ENCODE measurements around the gene IFNA7. TPM values are rescaled to one million over a fixed set of nuclear protein-coding genes. Genes with fewer than 3 reads are reported as not detected.
A peak's percentile ranks its signal among the peaks of the same experiment; 100 is the strongest.
"Not testable (repeated sequence)": the region's sequence is repeated elsewhere in the genome, so short reads cannot be mapped to it uniquely, and the experiment has no call there.

IFNA7 gene
- total RNA-seq, 1 donor from 2014 or later, result not detected

DNA sequence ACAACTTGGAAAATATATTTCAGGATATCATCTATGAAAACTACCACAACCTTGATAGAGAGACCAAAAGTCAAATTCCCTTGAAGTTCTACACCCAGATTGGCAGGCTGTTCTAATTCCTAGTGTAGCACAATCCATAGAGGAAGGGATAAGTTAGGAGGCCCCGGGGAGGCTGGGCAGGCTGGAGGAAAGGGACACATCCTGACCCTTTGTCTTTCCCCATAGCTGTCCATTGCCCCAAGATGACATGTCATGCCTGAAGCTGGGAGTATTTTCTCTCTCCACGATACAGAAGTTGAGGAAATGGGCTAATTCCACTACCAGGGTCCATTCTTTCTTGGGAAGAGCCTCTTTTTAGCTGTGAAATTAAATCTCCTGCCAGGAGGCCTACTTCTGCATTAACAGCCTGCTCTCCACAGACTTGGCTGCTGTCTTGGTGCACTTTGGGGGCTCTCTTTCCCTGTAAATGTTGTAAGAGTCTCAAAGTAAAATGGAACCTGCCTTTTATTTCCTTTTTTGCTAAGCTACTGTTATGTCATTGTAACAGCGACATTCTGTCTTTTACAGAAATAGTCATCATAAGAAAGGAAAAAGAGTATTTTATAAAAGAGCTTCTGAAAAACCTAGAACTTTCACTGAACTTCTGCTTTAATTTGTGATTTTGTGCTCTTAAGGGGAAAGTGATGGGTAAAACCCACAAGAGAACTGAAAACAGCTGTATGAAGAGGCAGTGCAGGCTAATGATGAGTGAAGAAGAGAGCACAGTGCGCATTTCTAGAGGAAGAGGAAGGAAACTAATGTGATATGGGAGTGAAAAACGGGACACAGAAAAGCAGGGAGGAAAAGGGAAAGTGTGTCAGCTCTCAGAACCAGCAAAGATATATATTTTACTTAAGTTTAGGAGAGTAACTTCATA is 11.7 kb upstream of the IFNA7 start:
- not testable (repeated sequence) for DNase-seq (ENCODE audit: low spot score); H3K4me1 Mint-ChIP-seq (ENCODE audit: low read depth); H3K9me3 Mint-ChIP-seq (ENCODE audit: low read depth); H3K36me3 Mint-ChIP-seq (ENCODE audit: low read depth); H3K27ac Mint-ChIP-seq (ENCODE audit: unreplicated experiment); H3K4me3 Mint-ChIP-seq (ENCODE audit: unreplicated experiment)
- TF ChIP-seq, protein P1, sequence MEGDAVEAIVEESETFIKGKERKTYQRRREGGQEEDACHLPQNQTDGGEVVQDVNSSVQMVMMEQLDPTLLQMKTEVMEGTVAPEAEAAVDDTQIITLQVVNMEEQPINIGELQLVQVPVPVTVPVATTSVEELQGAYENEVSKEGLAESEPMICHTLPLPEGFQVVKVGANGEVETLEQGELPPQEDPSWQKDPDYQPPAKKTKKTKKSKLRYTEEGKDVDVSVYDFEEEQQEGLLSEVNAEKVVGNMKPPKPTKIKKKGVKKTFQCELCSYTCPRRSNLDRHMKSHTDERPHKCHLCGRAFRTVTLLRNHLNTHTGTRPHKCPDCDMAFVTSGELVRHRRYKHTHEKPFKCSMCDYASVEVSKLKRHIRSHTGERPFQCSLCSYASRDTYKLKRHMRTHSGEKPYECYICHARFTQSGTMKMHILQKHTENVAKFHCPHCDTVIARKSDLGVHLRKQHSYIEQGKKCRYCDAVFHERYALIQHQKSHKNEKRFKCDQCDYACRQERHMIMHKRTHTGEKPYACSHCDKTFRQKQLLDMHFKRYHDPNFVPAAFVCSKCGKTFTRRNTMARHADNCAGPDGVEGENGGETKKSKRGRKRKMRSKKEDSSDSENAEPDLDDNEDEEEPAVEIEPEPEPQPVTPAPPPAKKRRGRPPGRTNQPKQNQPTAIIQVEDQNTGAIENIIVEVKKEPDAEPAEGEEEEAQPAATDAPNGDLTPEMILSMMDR (IDR thresholded peaks at IDR 0.05), result peak; percentile 53
- H3K27me3 Mint-ChIP-seq (ENCODE audit: low read depth), result peaks cover 35% of the 10 kb centered on the region

DNA sequence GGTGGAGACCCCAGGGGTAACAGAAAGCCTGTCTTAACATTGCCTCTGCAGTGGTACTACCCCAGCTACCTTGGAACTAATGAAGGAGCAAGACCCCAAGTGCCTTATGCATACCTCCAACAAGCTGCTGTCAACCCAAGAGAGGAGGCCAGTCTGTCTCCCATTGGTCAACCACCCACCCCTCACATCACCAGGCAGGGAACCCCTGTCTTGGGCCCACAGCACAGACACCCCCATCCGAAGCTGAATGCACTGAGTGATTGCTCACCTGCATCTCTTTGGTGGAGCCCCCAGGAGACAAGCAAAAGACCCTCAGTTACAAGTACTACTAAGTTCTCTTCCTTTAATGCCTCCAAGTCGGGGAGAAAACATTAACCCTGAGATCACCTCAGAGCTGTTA is 10.2 kb upstream of the IFNA7 start:
- not testable (repeated sequence) for H3K9me3 Mint-ChIP-seq (ENCODE audit: low read depth); DNase-seq (ENCODE audit: low spot score); H3K36me3 Mint-ChIP-seq (ENCODE audit: low read depth); H3K4me3 Mint-ChIP-seq (ENCODE audit: unreplicated experiment); H3K4me1 Mint-ChIP-seq (ENCODE audit: low read depth); H3K27ac Mint-ChIP-seq (ENCODE audit: unreplicated experiment)
- H3K27me3 Mint-ChIP-seq (ENCODE audit: low read depth), result peaks cover 32% of the 10 kb centered on the region

DNA sequence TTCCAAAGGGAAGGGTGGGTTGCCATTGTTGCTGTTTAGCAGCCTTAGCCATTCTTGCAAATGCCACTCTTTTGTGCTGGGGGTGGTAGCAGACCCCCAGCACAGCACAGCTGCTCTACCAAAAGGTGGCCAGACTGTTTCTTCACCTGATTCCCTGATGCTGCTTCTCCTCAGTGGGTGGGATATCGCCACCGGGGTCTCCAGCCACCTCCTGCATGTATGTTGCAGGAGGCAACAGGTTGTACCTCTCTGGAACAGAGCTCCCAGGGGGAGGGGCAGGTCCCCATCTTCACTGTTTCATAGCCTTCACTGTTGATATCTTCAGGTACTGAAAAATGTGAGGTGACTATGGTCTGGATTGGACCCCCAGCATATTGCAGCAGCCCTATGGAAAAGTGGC is 8.8 kb upstream of the IFNA7 start:
- H3K9me3 Mint-ChIP-seq (ENCODE audit: low read depth); H3K4me3 Mint-ChIP-seq (ENCODE audit: unreplicated experiment); H3K27ac Mint-ChIP-seq (ENCODE audit: unreplicated experiment); H3K4me1 Mint-ChIP-seq (ENCODE audit: low read depth); H3K36me3 Mint-ChIP-seq (ENCODE audit: low read depth): not testable (repeated sequence)
- DNase-seq (ENCODE audit: low spot score), result peak; percentile 64
- H3K27me3 Mint-ChIP-seq (ENCODE audit: low read depth), result peaks cover 33% of the 10 kb centered on the region

DNA sequence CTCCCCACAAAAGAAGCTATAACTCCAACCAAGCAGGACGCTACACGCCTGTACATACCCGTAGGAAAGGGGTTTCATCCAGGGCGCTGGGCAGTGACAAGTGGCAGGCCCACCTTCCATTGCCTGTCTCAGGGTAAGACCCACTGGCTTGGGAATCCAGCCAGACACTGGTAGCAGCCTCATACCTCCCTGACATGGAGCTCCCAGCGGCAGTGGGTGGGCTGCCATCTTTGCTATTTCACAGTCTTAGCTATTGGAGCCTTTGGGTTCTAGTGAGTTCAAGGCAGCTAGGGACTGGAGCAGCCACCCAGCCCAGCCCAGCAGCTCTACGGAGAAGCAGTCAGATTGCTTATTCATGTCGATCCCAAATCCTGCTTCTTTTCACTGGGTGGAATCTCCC is 8.3 kb upstream of the IFNA7 start:
- DNase-seq (ENCODE audit: low spot score), result peak; percentile 40
- H3K36me3 Mint-ChIP-seq (ENCODE audit: low read depth), result no peaks in the 10 kb centered on the region
- no peaks in the 10 kb centered on the region for H3K9me3 Mint-ChIP-seq (ENCODE audit: low read depth)
- peaks cover 32% of the 10 kb centered on the region for H3K27me3 Mint-ChIP-seq (ENCODE audit: low read depth)
- H3K27ac Mint-ChIP-seq (ENCODE audit: unreplicated experiment), result no peak overlapping the region
- H3K4me3 Mint-ChIP-seq (ENCODE audit: unreplicated experiment), result no peak overlapping the region
- TF ChIP-seq, protein P1 (IDR thresholded peaks at IDR 0.05), result no peak
- H3K4me1 Mint-ChIP-seq (ENCODE audit: low read depth), result no peaks in the 10 kb centered on the region

DNA sequence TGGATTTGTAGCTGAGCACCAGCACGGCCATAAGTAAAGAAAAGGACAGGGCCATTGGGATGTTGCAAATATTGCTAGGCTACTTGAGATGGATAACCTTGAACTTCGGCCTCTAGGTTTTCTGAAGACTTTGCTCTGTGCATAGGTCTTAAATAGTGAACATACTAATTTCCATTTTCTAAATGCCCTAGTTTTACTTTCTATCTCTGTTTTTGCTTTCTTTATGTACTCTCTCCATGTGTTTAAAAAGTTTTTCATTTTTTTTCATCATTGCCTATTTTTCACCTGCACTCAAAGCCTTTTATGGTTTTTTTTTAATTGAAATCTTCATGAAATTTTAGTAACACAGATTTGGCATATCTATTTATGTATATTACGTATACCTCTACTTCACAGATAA is 5.0 kb upstream of the IFNA7 start, which contains the start of gene IFNA10:
TSS of gene IFNA10 (minus strand) at position 101 of the 400 bp plus-strand sequence. CDS start at position 55, 46 bp downstream.
- H3K4me3 Mint-ChIP-seq (ENCODE audit: unreplicated experiment); DNase-seq (ENCODE audit: low spot score); H3K9me3 Mint-ChIP-seq (ENCODE audit: low read depth); H3K4me1 Mint-ChIP-seq (ENCODE audit: low read depth); H3K27ac Mint-ChIP-seq (ENCODE audit: unreplicated experiment); H3K36me3 Mint-ChIP-seq (ENCODE audit: low read depth): not testable (repeated sequence)
- peaks cover 33% of the 10 kb centered on the region for H3K27me3 Mint-ChIP-seq (ENCODE audit: low read depth)

DNA sequence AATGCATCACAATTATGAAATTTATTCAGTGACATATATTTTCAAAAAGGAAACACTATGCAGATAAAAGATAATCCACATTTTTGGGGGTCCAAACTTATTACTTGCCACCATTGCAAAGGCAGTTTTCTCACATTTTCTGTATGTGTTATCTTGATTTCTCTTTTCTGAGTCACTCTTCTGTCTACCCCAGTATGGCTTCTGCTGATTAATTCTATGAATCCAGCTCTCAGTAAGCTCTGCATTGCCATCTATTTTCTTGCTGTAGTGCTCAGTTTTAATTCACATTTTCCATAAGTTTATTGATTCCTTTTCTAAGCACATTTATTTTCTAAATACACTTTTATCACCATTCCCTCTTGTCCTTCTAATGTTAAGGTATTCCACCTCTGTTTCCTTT is 3.2 kb upstream of the IFNA7 start:
- H3K9me3 Mint-ChIP-seq (ENCODE audit: low read depth), result peaks cover 6% of the 10 kb centered on the region
- H3K27ac Mint-ChIP-seq (ENCODE audit: unreplicated experiment), result no peak overlapping the region
- H3K4me1 Mint-ChIP-seq (ENCODE audit: low read depth), result no peaks in the 10 kb centered on the region
- DNase-seq (ENCODE audit: low spot score), result no peak
- no peaks in the 10 kb centered on the region for H3K36me3 Mint-ChIP-seq (ENCODE audit: low read depth)
- H3K27me3 Mint-ChIP-seq (ENCODE audit: low read depth), result peaks cover 36% of the 10 kb centered on the region
- no peak overlapping the region for H3K4me3 Mint-ChIP-seq (ENCODE audit: unreplicated experiment)
- TF ChIP-seq, protein P1 (IDR thresholded peaks at IDR 0.05), result no peak
